Measurements from ENCODE around the gene ATXN2L.

DNA sequence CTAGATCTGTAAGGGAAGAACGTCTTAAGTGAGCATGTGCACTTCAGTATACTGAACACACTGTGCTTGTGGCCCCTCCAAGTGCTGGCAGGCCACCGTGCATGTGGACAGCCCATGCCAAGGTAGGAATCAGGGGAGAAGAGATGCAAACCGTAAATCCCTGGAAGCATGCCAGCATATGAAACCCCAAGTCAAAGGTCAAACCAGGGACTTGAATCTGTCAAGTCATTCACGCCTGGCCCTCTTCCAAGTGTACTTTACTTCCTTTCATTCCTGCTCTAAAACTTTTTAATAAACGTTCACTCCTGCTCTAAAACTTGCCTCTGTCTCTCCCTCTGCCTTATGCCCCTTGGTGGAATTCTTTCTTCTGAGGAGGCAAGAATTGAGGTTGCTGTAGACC is 2.8 kb upstream of the ATXN2L start:
- TF ChIP-seq, protein P1, sequence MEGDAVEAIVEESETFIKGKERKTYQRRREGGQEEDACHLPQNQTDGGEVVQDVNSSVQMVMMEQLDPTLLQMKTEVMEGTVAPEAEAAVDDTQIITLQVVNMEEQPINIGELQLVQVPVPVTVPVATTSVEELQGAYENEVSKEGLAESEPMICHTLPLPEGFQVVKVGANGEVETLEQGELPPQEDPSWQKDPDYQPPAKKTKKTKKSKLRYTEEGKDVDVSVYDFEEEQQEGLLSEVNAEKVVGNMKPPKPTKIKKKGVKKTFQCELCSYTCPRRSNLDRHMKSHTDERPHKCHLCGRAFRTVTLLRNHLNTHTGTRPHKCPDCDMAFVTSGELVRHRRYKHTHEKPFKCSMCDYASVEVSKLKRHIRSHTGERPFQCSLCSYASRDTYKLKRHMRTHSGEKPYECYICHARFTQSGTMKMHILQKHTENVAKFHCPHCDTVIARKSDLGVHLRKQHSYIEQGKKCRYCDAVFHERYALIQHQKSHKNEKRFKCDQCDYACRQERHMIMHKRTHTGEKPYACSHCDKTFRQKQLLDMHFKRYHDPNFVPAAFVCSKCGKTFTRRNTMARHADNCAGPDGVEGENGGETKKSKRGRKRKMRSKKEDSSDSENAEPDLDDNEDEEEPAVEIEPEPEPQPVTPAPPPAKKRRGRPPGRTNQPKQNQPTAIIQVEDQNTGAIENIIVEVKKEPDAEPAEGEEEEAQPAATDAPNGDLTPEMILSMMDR (conservative IDR thresholded peaks at IDR 0.05; ENCODE audit: low read depth, low read length), result no peak
- no peak for TF ChIP-seq POLR2A (IDR thresholded peaks at IDR 0.05; ENCODE audit: low read depth, low read length)
- TF ChIP-seq MXI1 (IDR thresholded peaks at IDR 0.05; ENCODE audit: borderline replicate concordance, low read depth, low read length), result no peak
- no peak for TF ChIP-seq FOS (IDR thresholded peaks at IDR 0.05; ENCODE audit: low read depth, low read length)

Measured in IMR-90 (cell line).